ENCODE measurements around the gene PDGFRB. TPM values are rescaled to one million over a fixed set of nuclear protein-coding genes. Genes with fewer than 3 reads are reported as not detected.

The PDGFRB gene
- polyA plus RNA-seq, 1 donor (not counting 4 experiments of a cell fraction or from before 2014, with no cell fraction given) = 0.14 TPM

DNA sequence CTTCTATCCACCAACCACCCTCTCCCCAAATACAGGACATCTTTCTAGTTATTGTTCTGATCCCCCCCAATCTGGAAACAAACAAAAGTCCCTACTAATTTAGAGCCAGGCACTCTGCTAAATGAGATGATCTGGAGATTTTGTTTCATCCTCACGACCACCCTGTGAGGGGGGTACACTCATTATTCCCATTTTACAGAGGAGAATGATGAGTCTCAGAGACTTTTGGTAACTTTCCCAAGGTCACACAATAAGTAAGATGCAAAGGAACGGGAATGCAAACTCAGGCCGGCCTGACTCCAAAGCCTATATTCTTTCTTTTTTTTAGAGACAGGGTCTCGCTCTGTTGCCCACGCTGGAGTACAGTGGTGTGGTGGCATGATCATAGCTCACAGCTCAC lies 9.4 kb downstream of the PDGFRB start:
- no peaks in the 10 kb centered on the region for H3K36me3 ChIP-seq (ENCODE audit: control insufficient read depth in 2 of 2, extremely low read depth in 1 of 2, insufficient read depth in 2 of 2, low read length in 2 of 2)
- no peaks in the 10 kb centered on the region for H3K79me2 ChIP-seq (ENCODE audit: control insufficient read depth, insufficient read depth, low read length)
- TF ChIP-seq, protein P1, sequence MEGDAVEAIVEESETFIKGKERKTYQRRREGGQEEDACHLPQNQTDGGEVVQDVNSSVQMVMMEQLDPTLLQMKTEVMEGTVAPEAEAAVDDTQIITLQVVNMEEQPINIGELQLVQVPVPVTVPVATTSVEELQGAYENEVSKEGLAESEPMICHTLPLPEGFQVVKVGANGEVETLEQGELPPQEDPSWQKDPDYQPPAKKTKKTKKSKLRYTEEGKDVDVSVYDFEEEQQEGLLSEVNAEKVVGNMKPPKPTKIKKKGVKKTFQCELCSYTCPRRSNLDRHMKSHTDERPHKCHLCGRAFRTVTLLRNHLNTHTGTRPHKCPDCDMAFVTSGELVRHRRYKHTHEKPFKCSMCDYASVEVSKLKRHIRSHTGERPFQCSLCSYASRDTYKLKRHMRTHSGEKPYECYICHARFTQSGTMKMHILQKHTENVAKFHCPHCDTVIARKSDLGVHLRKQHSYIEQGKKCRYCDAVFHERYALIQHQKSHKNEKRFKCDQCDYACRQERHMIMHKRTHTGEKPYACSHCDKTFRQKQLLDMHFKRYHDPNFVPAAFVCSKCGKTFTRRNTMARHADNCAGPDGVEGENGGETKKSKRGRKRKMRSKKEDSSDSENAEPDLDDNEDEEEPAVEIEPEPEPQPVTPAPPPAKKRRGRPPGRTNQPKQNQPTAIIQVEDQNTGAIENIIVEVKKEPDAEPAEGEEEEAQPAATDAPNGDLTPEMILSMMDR (optimal IDR thresholded peaks at IDR 0.05 in 1 of 3, IDR thresholded peaks at IDR 0.05 in 1 of 3, conservative IDR thresholded peaks at IDR 0.05 in 1 of 3; ENCODE audit: extremely low read depth in 1 of 3, insufficient read depth in 2 of 3, low read length in 3 of 3) = no peak
- no peak for TF ChIP-seq EZH2 (IDR thresholded peaks at IDR 0.05; ENCODE audit: low read length)
- DNase-seq (ENCODE audit: low read depth, low spot score) (no peak), FAIRE-seq (no peak)
- peaks cover 12% of the 10 kb centered on the region for H3K4me1 ChIP-seq (ENCODE audit: control insufficient read depth, extremely low read depth, insufficient read depth, low read length)
- no peaks in the 10 kb centered on the region for H3K27me3 ChIP-seq (ENCODE audit: control insufficient read depth, extremely low read depth, insufficient read depth, low read length)
- no peak overlapping the region for H3K4me3 ChIP-seq (ENCODE audit: control insufficient read depth in 2 of 3, extremely low read depth in 1 of 3, insufficient read depth in 2 of 3, low read depth in 1 of 3, low read length in 3 of 3)
- no peak overlapping the region for H2AFZ ChIP-seq (ENCODE audit: control insufficient read depth, low read length)
- no peaks in the 10 kb centered on the region for H3K9me1 ChIP-seq (ENCODE audit: control insufficient read depth, extremely low read depth, insufficient read depth, low read length)
- dilution Hi-C loops (cut with MboI; ENCODE audit: extremely low pct_ligation_motif_present, low sequenced_read_pairs) = no loop called here
- no peaks in the 10 kb centered on the region for H3K9me3 ChIP-seq (ENCODE audit: control insufficient read depth, low read depth, low read length)
- no peak overlapping the region for H3K27ac ChIP-seq (ENCODE audit: control insufficient read depth, insufficient read depth, low read length)
- H3K9ac ChIP-seq (ENCODE audit: control insufficient read depth, extremely low read depth, insufficient read depth, low read length) = no peak overlapping the region
- no peak overlapping the region for H3K4me2 ChIP-seq (ENCODE audit: control insufficient read depth, extremely low read depth, insufficient read depth, low read depth, low read length)
- no peaks in the 10 kb centered on the region for H4K20me1 ChIP-seq (ENCODE audit: control insufficient read depth, extremely low read depth, insufficient read depth, low read length)

DNA sequence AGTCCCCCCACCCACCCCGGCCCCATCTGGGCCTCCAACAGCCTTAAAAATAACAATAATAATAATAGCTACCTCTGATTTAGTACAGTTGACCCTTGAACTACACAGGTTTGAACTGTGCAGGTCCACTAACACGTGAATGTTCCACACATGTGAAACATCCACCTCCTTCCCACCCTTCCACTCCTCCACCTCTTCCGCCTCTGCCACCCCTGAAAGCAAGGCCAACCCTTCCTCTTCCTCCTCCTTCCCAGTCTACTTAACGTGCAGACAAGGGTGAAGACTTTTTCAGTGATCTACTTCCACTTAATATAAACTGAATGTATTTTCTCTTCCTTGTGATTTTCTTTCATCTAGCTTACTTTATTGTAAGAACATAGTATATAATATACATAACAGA lies 10.8 kb downstream of the PDGFRB start:
- Histone ChIP-seq H3K4me3 (ENCODE audit: control insufficient read depth in 2 of 3, extremely low read depth in 1 of 3, insufficient read depth in 2 of 3, low read depth in 1 of 3, low read length in 3 of 3) (no peak overlapping the region), H3K4me2 (ENCODE audit: control insufficient read depth, extremely low read depth, insufficient read depth, low read depth, low read length) (no peak overlapping the region), H3K27ac (ENCODE audit: control insufficient read depth, insufficient read depth, low read length) (no peak overlapping the region), H4K20me1 (ENCODE audit: control insufficient read depth, extremely low read depth, insufficient read depth, low read length) (no peaks in the 10 kb centered on the region), H3K36me3 (ENCODE audit: control insufficient read depth in 2 of 2, extremely low read depth in 1 of 2, insufficient read depth in 2 of 2, low read length in 2 of 2) (no peaks in the 10 kb centered on the region), H3K27me3 (ENCODE audit: control insufficient read depth, extremely low read depth, insufficient read depth, low read length) (no peaks in the 10 kb centered on the region), H3K4me1 (ENCODE audit: control insufficient read depth, extremely low read depth, insufficient read depth, low read length) (peaks cover 12% of the 10 kb centered on the region), H3K9ac (ENCODE audit: control insufficient read depth, extremely low read depth, insufficient read depth, low read length) (no peak overlapping the region), H2AFZ (ENCODE audit: control insufficient read depth, low read length) (no peak overlapping the region), H3K9me1 (ENCODE audit: control insufficient read depth, extremely low read depth, insufficient read depth, low read length) (no peaks in the 10 kb centered on the region), H3K9me3 (ENCODE audit: control insufficient read depth, low read depth, low read length) (no peaks in the 10 kb centered on the region), H3K79me2 (ENCODE audit: control insufficient read depth, insufficient read depth, low read length) (no peaks in the 10 kb centered on the region)
- no peak for FAIRE-seq
- DNase-seq (ENCODE audit: low read depth, low spot score) = no peak
- dilution Hi-C loops (cut with MboI; ENCODE audit: extremely low pct_ligation_motif_present, low sequenced_read_pairs) = no loop called here
- no peak for TF ChIP-seq EZH2 (IDR thresholded peaks at IDR 0.05; ENCODE audit: low read length)
- TF ChIP-seq, protein P1 (optimal IDR thresholded peaks at IDR 0.05 in 1 of 3, IDR thresholded peaks at IDR 0.05 in 1 of 3, conservative IDR thresholded peaks at IDR 0.05 in 1 of 3; ENCODE audit: extremely low read depth in 1 of 3, insufficient read depth in 2 of 3, low read length in 3 of 3) = no peak
